DMS53 treated with DMSO at 0.1 percent for 48 hours (cell line): ENCODE measurements around the gene DNHD1.
"Not testable (repeated sequence)": the region's sequence is repeated elsewhere in the genome, so short reads cannot be mapped to it uniquely, and the experiment has no call there.

ENCODE experiments used
- DNase-seq: peaks from one replicate; lab custom pipeline; 2025; ENCODE audit not compliant: unreplicated experiment; lab: John Stamatoyannopoulos, UW

DNHD1 gene

GRCh38 chr11:6476571-6476970 lies 20.5 kb upstream of the DNHD1 start:
- DNase-seq = no peak

GRCh38 chr11:6480299-6480914 lies 16.7 kb upstream of the DNHD1 start:
- DNase-seq = no peak

- DNase-seq = peak; percentile 92
Observed at GRCh38 chr11:6481012-6481923, 15.8 kb upstream of the DNHD1 start, which contains the start of the genes ARFIP2 and TIMM10B. ARFIP2 (minus strand) TSS chr11:6481331; CDS start chr11:6480421, 910 bp downstream. TIMM10B (plus strand) TSS chr11:6481501; CDS start chr11:6481517, 16 bp downstream.

- no peak for DNase-seq
Observed at GRCh38 chr11:6481924-6482275, 15.2 kb upstream of the DNHD1 start.

GRCh38 chr11:6482441-6482840 lies 14.6 kb upstream of the DNHD1 start:
- DNase-seq = no peak

GRCh38 chr11:6483015-6483414 lies 14.1 kb upstream of the DNHD1 start:
- no peak for DNase-seq

GRCh38 chr11:6485661-6486060 lies 11.4 kb upstream of the DNHD1 start:
- DNase-seq = no peak

GRCh38 chr11:6486256-6486655 lies 10.8 kb upstream of the DNHD1 start:
- no peak for DNase-seq

- no peak for DNase-seq
Observed at GRCh38 chr11:6486938-6487337, 10.1 kb upstream of the DNHD1 start.

GRCh38 chr11:6488342-6488741 lies 8.7 kb upstream of the DNHD1 start:
- DNase-seq = no peak

- no peak for DNase-seq
Observed at GRCh38 chr11:6488821-6489220, 8.3 kb upstream of the DNHD1 start.

- DNase-seq = no peak
Observed at GRCh38 chr11:6489306-6489705, 7.8 kb upstream of the DNHD1 start.

GRCh38 chr11:6498121-6498520 lies 1.0 kb downstream of the DNHD1 start:
- no peak for DNase-seq

GRCh38 chr11:6498544-6498943 lies 1.5 kb downstream of the DNHD1 start:
- DNase-seq = no peak

GRCh38 chr11:6502382-6502781 lies 5.3 kb downstream of the DNHD1 start:
- no peak for DNase-seq

GRCh38 chr11:6504166-6504565 lies 7.1 kb downstream of the DNHD1 start:
- DNase-seq = no peak

GRCh38 chr11:6505577-6506240 lies 8.6 kb downstream of the DNHD1 start:
- DNase-seq = peak; percentile 70

GRCh38 chr11:6516865-6517264 lies 19.8 kb downstream of the DNHD1 start:
- no peak for DNase-seq

GRCh38 chr11:6520265-6520664 lies 23.2 kb downstream of the DNHD1 start:
- DNase-seq = no peak

- not testable (repeated sequence) for DNase-seq
Observed at GRCh38 chr11:6521946-6522345, 24.9 kb downstream of the DNHD1 start.

- no peak for DNase-seq
Observed at GRCh38 chr11:6523253-6523652, 26.2 kb downstream of the DNHD1 start.
